GM21619 (cell line): Measurements from ENCODE around the gene VWC2L.

Experiments
- ATAC-seq: cut with Tn5 transposase; IDR thresholded peaks from one replicate; pipeline ENCODE4 v1.9.1; 2021; ENCODE audit not compliant: unreplicated experiment

VWC2L gene

GRCh38 chr2:214410918-214411554, at the start of gene VWC2L:
TSS of gene VWC2L (plus strand) at chr2:214411054. CDS start at chr2:214414194, 3,140 bp downstream.
- peak; percentile 83 for ATAC-seq

GRCh38 chr2:214361116-214361515, 49.7 kb upstream of the VWC2L start:
- ATAC-seq = no peak

GRCh38 chr2:214365549-214365948, 45.3 kb upstream of the VWC2L start:
- ATAC-seq = no peak

GRCh38 chr2:214367171-214367570, 43.7 kb upstream of the VWC2L start:
- no peak for ATAC-seq

GRCh38 chr2:214376618-214377285, 34.1 kb upstream of the VWC2L start:
- ATAC-seq = no peak

GRCh38 chr2:214377286-214377624, 33.6 kb upstream of the VWC2L start:
- ATAC-seq = no peak

GRCh38 chr2:214378455-214379103, 32.3 kb upstream of the VWC2L start:
- ATAC-seq = no peak

- ATAC-seq = no peak
Observed at GRCh38 chr2:214379227-214379626, 31.6 kb upstream of the VWC2L start.

- no peak for ATAC-seq
Observed at GRCh38 chr2:214380681-214381080, 30.2 kb upstream of the VWC2L start.

- ATAC-seq = no peak
Observed at GRCh38 chr2:214382229-214382628, 28.6 kb upstream of the VWC2L start.

- no peak for ATAC-seq
Observed at GRCh38 chr2:214386720-214387119, 24.1 kb upstream of the VWC2L start.

GRCh38 chr2:214389334-214389733, 21.5 kb upstream of the VWC2L start:
- ATAC-seq = no peak

- ATAC-seq = no peak
Observed at GRCh38 chr2:214393796-214394195, 17.1 kb upstream of the VWC2L start.

- ATAC-seq = no peak
Observed at GRCh38 chr2:214395040-214395439, 15.8 kb upstream of the VWC2L start.

GRCh38 chr2:214401580-214401979, 9.3 kb upstream of the VWC2L start:
- ATAC-seq = no peak

GRCh38 chr2:214410128-214410775, 602 bp upstream of the VWC2L start:
- ATAC-seq = no peak

- no peak for ATAC-seq
Observed at GRCh38 chr2:214412679-214413078, 1.8 kb downstream of the VWC2L start.

GRCh38 chr2:214436470-214436869, 25.6 kb downstream of the VWC2L start:
- ATAC-seq = no peak

- ATAC-seq = no peak
Observed at GRCh38 chr2:214450118-214450894, 39.5 kb downstream of the VWC2L start.

- ATAC-seq = no peak
Observed at GRCh38 chr2:214451516-214452275, 40.8 kb downstream of the VWC2L start.
